ENCODE measurements around the gene MAMLD1. TPM values are rescaled to one million over a fixed set of nuclear protein-coding genes. Genes with fewer than 3 reads are reported as not detected.

MAMLD1 gene
- total RNA-seq, 1 donor from 2014 or later: 3.0 TPM

- peaks cover 16% of the 10 kb centered on the region for H3K4me1 ChIP-seq
- no peaks in the 10 kb centered on the region for H3K9me3 ChIP-seq
- TF ChIP-seq, protein P1, sequence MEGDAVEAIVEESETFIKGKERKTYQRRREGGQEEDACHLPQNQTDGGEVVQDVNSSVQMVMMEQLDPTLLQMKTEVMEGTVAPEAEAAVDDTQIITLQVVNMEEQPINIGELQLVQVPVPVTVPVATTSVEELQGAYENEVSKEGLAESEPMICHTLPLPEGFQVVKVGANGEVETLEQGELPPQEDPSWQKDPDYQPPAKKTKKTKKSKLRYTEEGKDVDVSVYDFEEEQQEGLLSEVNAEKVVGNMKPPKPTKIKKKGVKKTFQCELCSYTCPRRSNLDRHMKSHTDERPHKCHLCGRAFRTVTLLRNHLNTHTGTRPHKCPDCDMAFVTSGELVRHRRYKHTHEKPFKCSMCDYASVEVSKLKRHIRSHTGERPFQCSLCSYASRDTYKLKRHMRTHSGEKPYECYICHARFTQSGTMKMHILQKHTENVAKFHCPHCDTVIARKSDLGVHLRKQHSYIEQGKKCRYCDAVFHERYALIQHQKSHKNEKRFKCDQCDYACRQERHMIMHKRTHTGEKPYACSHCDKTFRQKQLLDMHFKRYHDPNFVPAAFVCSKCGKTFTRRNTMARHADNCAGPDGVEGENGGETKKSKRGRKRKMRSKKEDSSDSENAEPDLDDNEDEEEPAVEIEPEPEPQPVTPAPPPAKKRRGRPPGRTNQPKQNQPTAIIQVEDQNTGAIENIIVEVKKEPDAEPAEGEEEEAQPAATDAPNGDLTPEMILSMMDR (IDR thresholded peaks at IDR 0.05): no peak
- DNase-seq: no peak
- no peak overlapping the region for H3K27ac ChIP-seq
- no peak for ATAC-seq
- H3K36me3 ChIP-seq: no peaks in the 10 kb centered on the region
- no peaks in the 10 kb centered on the region for H3K27me3 ChIP-seq (ENCODE audit: low read depth)
- no peak overlapping the region for H3K4me3 ChIP-seq
- intact Hi-C loops (cut with DNase I): no loop called here
Measured at GRCh38 chrX:150509703-150510102, 146.6 kb downstream of the MAMLD1 start.

DNA sequence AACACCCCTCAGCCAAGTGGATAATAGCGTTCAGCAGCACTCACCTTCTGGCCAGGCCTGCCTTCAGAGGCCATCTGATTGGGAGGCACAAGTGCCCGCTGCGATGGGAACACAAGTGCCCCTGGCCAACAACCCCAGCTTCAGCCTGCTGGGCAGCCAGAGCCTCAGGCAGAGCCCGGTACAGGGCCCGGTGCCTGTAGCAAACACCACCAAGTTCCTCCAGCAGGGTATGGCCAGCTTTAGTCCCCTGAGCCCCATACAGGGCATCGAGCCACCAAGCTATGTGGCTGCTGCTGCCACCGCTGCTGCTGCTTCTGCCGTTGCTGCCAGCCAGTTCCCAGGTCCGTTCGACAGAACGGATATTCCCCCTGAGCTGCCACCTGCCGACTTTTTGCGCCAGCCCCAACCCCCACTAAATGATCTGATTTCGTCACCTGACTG is 149.4 kb downstream of the MAMLD1 start:
- no peak overlapping the region for H3K27ac ChIP-seq
- H3K4me3 ChIP-seq: no peak overlapping the region
- no peaks in the 10 kb centered on the region for H3K27me3 ChIP-seq (ENCODE audit: low read depth)
- H3K36me3 ChIP-seq: no peaks in the 10 kb centered on the region
- TF ChIP-seq, protein P1 (IDR thresholded peaks at IDR 0.05): no peak
- ATAC-seq (no peak), DNase-seq (no peak)
- peaks cover 16% of the 10 kb centered on the region for H3K4me1 ChIP-seq
- intact Hi-C loops (cut with DNase I): no loop called here
- no peaks in the 10 kb centered on the region for H3K9me3 ChIP-seq

DNA sequence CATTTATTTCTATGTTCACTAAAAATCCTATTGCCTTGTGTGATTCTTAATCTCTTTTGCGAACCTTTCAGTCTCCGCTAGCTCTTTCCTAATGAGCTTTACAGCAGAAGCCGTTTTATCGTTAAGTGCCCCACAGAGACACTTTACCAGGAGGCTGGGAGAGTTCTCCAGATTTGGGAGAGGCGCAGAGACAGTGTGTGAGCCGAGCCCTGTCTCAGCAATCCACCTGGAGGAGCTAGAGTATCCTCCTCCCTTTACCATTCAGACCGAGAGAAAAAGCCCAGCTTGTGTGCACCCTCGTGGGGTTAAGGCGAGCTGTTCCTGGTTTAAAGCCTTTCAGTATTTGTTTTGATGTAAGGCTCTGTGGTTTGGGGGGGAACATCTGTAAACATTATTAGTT is 150.4 kb downstream of the MAMLD1 start:
- no peak for ATAC-seq
- Histone ChIP-seq H3K27ac (no peak overlapping the region), H3K4me1 (peaks cover 7% of the 10 kb centered on the region), H3K27me3 (ENCODE audit: low read depth) (no peaks in the 10 kb centered on the region), H3K36me3 (no peaks in the 10 kb centered on the region), H3K9me3 (no peaks in the 10 kb centered on the region), H3K4me3 (no peak overlapping the region)
- TF ChIP-seq, protein P1 (IDR thresholded peaks at IDR 0.05): no peak
- intact Hi-C loops (cut with DNase I): no loop called here
- no peak for DNase-seq

DNA sequence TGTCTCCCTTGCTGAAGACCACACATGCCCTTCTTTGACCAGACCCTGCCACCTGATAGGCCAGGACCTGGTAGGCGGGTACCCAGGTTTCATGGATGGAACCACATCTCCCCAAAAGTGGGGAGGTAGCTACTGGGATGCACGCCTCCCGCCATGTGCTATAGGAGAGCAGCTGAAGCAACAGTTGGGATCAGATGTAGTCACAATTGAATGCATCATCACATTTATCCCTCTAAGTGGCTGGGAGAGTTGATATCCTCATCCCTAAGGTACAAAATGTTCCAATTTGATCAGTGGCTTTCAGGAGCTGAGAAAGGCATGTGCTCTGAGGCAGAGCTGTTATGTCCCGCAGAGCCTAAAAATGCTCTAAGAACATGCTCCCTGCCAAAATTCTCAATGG is 151.3 kb downstream of the MAMLD1 start:
- Histone ChIP-seq H3K27ac (no peak overlapping the region), H3K9me3 (no peaks in the 10 kb centered on the region), H3K4me3 (no peak overlapping the region), H3K27me3 (ENCODE audit: low read depth) (no peaks in the 10 kb centered on the region), H3K36me3 (no peaks in the 10 kb centered on the region), H3K4me1 (peaks cover 2% of the 10 kb centered on the region)
- ATAC-seq (no peak), DNase-seq (no peak)
- intact Hi-C loops (cut with DNase I): no loop called here
- TF ChIP-seq, protein P1 (IDR thresholded peaks at IDR 0.05): no peak

GRCh38 chrX:150515801-150516200 is 152.7 kb downstream of the MAMLD1 start:
- H3K27me3 ChIP-seq (ENCODE audit: low read depth): no peaks in the 10 kb centered on the region
- no peaks in the 10 kb centered on the region for H3K36me3 ChIP-seq
- DNase-seq: no peak
- TF ChIP-seq, protein P1 (IDR thresholded peaks at IDR 0.05): no peak
- no peaks in the 10 kb centered on the region for H3K4me1 ChIP-seq
- intact Hi-C loops (cut with DNase I): no loop called here
- no peak overlapping the region for H3K4me3 ChIP-seq
- no peak overlapping the region for H3K27ac ChIP-seq
- no peak for ATAC-seq
- H3K9me3 ChIP-seq: no peaks in the 10 kb centered on the region

Measured in lower lobe of right lung (tissue), 2 donors.